SKM-1 treated with dmso at 0.1 percent for 144 hours (cell line): Measurements from ENCODE around the gene PNLIPRP3.

ENCODE experiments used
- DNase-seq: peaks from one replicate; lab custom pipeline; 2025; ENCODE audit not compliant: unreplicated experiment; lab: John Stamatoyannopoulos, UW

The PNLIPRP3 gene

DNA sequence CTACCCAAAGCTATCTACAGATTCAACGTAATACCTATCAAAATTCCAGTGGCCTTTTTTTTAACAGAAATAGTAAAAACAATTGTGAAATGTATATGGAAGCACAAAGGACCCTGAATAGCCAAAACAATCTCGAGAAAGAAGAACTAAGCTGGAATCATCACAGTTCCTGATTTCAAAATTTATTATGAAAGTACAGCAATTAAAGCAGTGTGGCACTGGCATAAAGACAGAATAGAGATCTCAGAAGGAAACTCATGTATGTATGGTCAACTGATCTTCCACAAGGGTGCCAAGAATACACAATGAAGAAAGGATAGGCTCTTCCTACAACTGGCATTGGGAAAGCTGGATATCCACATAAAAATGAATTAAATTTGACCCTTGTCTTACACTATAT, 23.2 kb downstream of the PNLIPRP3 start:
- no peak for DNase-seq

DNA sequence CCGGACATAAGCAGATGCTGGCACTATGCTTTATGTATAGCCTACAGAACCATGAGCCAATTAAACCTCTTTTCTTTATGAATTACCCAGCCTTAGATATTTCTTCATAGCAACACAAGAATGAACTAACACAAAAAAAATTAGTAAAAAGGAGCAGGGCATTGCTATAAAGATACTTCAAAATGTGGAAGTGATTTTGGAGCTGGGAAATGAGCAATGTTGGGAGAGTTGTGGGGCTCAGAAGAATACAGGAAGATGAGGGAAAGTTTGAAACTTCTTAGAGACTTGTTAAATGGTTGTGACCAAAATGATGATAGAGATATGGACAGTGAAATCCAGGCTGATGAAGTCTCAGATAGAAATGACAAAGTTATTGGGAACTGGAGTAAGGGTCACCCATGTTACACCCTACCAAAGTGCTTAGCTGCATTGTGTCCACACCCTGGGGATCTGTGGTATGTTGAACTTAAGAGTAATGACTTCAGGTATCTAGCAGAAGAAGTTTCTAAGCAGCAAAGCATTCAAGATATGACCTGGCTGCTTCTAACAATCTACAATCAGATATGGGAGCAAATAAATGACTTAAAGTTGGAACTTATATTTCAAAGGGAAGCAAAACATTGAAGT, 24.2 kb downstream of the PNLIPRP3 start:
- DNase-seq = no peak

DNA sequence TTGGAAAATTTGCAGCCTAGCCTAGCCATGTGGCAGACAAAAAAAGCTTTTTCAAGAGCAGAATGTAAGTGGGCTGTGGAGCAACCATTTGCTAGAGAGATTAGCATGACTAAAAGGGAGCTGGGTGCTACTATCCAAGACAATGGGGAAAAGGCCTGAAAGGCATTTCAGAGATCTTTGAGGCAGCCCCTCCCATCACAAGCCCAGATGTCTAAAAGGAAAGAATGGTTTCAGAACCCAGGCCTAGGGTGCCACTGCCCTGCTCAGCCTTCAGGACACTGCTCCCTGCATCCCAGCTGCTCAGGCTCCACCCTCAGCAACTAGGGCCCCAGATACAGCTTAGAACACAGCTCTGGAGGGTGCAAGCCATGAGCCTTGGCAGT, 24.7 kb downstream of the PNLIPRP3 start:
- DNase-seq = no peak

DNA sequence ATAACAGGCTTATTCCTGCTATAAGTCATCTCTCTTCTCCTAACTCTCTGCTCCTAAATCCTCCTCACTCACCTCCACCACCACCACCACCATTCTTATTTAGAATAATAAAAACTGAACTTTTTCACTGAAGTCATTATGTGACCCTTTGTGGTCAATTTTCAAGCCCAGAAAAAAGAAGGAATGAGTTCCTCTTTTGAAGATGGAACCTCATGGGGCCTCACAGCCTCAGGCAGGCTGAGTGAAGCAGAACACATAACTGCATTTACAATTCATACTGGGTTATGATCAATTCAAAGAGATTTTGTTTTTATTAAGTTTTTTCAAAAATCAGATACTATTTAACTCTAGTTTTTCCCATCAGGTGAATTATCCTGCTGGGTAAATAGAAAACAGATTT, 29.8 kb downstream of the PNLIPRP3 start:
- peak; percentile 50 for DNase-seq

DNA sequence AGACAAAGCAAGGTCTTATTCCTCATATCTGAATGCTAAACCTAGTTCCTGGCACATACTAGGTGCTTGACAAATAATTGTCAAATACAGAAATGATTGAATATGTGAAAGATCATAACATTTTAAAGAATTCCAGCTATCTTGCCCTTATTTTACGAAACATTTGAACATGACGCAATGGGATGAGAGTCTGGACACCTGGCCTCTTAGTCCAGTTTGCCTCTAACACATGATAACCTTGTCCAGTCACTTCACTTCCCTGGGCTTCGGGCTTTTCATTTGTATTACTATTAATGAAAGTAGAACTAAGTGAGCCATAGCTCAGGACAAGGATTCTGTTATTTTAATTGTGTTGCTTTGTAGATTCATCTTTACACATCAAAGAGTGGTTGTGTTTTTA, 32.6 kb downstream of the PNLIPRP3 start:
- DNase-seq = no peak

DNA sequence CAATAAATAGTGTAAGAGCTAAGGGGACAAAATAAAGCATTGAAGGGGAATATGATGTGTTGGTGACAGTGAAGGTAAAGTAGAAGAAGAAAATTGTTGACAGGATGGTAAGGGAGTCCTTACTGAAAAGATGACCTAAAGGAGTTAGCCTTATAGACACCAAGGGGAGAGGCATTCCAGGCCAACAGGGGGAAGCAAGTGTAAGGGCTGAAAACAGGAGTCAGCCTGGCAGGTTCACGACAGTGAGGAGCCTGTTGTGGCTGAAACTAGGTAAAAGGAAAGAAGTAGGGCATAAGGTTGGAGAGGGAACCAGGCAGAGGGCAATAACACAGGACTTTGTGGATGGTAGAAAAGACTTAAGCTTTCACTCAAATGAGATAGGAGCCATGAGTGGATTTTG, 34.0 kb downstream of the PNLIPRP3 start:
- DNase-seq = no peak

DNA sequence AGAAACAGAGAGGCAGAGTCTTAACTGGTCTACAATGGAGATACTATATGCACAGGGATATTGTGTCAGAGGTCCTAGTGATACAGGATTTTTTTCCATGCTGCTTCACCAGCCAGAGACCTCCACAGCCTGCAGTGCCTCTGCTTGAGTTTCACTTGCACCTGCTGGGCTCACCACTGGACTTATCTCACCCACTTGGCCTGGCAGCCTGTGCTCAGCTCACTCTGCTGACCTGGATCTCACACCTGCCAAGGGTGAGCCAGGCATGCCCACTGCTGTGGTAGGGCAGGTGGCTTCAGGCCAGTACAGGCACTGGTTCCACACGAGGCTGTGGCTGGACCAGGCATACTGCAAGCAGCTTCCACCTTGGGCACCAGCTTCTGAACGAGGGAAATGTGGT, 36.6 kb downstream of the PNLIPRP3 start:
- DNase-seq = no peak

DNA sequence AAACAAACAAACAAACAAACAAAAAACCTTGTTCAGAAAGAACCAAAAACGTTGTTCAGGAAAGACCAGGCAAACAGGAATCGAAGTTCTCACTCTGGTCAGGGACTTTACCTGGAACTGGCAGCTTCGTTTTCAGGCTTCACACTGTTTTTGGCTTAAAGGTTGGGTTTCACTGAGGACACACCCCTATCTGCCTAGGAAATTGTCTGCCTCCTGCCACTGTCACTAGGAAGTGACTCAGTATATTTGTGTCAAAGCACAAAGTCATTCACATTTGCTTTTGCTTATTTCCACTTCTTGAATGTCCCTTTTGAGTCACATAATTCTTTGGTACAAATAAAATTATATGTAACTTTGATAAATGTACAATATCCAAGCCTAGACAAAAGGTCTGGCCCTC, 37.9 kb downstream of the PNLIPRP3 start:
- no peak for DNase-seq

DNA sequence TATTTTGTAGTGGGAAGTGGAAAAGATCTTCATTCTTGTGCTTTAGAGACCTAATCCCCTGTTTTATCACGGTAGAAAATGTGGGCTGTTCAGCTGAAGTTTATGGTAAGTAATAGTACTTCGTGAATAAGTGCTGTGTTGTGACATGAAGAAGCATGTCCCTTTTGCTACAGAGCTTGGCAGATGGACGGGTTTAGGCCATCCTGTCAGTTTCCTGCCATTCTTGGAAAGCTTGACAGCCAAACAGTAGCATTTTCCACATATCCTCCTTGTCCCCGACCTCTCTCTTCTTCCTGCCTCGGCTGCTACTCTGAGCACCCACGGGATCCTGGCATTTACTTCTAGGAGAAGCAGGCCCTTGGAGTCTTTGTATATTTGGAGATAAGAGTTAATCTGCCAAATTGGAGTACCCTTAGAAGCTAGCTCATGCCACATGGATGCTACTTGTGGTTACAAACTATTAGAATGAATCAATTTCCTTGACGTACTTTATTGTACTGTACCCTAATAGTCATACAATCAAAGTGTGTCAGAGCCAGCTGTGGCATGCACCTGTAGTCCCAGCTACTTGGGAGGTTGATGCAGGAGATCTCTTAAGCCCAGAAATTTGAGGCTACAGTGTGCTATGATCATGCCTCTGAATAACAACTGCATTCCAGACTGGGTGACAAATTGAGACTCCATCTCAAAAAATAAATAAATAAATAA, 39.2 kb downstream of the PNLIPRP3 start:
- DNase-seq = no peak

DNA sequence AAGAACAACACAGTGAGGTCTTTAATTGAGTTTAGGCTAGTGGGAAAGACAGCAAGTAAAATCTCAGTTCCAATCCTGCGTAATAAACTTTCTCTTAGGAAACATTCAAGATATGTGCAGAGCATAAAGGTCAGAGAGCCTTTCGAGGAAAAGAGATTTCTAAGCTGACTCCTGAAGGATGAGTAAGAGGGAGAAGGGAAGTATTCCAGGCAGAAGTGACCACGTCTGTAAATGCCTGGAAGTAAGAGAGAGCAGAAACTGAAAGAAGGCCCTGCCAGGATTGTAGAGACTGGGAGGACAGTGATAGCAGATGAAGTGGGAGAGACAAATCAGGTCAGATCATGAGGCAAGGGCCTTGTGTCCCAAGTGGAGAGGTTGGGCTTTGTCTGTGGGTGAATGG, 41.8 kb downstream of the PNLIPRP3 start:
- no peak for DNase-seq

DNA sequence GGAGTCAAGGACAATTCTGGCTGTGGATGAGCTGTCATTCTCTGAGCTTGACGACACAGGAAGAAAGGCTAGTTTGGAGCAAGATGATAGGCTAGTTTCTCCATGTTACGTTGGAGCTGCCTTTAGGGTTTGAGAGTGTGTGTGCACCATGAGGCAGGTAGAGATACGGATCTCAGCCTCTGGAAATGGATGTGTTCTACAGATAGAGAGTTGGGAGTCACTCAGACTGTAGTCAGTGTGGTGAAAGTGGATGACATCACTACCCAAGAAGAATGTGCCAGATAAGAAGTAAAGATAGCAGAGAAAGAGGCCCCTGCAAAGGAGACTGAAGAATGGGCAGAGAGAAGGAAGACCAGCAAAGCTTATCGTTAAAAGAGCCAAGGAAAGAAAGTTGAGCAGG, 42.4 kb downstream of the PNLIPRP3 start:
- no peak for DNase-seq

DNA sequence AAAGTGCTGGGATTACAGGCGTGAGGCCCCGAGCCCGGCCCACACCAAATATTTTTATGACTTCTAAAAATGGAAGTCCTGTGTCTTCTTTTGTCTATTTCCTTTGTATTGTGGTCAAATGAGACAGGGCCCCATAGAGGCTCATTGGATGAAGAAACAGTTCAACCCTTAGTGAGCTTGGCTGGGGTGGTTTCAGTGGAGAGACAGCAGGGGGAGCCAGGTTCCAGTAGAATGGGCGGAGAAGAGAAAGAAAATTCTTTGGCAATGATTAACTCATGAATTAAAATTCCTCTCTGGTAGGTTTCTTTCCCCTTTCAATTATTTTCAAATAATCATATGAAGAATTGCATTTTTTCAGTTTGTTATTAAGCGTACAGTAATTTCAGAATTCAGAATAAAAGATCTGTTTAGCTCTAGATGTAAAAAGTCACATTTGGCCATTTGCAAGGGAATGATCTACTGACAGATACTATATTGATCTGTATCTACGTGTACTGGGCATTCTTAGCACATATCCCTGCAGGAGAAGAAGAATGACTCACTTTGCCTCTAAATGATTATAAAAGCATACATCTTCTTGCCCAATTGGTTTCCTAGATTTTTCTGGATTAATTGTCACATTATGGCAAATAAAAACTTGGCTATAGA, 43.2 kb downstream of the PNLIPRP3 start:
- DNase-seq = peak; percentile 70

DNA sequence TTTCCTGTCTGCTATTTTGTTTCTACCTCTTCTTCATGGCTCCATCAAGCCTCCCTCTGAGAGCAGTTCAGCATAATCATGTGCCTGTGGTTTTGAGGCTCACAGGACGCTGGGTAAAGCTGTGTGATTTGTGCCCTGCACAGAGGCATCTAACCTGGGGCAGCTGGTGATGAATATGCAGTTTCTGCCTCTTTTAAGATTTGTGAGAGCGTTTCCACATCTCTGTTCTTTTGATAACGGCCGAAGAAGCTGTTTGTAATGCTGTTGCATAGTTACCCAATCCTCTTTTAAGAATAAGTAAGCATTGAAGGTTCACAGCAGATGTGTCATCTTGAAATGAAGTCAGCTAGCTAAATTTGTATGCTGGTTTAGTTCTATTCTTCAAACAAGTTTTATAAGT, 45.2 kb downstream of the PNLIPRP3 start:
- no peak for DNase-seq

DNA sequence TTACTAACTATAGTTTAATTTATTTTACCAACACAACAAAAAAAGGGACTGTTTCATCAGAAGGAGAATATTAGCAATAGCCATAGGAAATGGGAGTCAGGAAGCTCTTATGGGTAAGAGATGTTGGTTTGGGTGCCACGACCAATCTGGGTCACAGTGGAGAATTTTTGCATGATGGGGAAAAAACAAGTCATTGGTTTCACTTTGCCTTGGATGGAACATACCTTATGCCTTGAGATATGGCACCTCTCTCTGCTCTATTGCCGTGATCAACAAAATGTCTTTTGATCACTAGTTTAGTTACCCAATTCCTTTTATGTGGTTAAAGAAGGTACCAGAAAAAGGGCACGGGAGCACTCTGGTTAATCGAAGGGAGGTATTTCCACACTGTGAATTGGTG, 48.2 kb downstream of the PNLIPRP3 start:
- DNase-seq = no peak

DNA sequence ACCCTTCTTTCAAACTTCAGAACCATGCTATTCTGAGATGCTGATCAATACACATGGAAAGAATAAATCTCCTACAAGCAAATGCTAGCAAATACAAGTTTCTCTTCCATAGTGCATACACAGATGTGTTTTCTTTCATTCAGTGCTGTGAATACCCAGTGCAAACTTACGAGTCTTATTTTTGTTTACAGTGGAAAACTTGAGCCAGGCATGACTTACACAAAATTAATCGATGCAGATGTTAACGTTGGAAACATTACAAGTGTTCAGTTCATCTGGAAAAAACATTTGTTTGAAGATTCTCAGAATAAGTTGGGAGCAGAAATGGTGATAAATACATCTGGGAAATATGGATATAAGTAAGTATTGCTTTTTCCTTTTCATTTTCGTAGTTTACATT, 48.8 kb downstream of the PNLIPRP3 start:
- no peak for DNase-seq

DNA sequence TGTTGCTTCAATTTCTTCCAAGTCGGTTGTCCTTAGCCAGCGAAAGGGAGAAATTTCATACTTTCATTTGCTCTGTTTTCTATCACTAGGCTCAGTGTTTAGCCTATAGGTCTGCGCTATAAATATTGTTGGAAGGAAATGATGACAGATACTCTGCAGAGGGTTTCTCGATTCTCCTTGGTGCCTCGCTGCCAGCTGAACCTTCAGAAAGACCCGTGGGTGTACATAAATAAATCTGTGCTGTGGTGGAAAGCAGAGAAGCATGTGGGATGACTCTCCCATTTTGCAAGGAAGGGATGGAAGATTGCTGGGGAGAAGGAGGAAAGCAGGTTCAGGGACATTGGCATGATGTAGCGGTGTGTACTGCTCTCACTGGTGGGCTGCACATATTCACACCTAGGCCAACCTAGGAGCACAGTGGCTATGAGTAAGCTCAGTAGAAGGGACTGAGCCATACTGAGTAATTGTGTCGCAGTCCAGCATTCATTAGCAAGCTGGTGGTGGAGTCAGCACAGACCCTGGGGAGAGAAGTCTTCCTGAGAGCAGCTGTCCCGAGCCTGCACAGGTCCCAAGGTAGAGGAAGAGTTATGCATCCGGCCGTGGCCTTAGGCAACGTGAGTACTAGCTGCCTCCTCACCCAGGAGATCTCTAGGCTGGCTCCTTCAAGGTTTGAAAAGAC, 50.5 kb downstream of the PNLIPRP3 start:
- no peak for DNase-seq

DNA sequence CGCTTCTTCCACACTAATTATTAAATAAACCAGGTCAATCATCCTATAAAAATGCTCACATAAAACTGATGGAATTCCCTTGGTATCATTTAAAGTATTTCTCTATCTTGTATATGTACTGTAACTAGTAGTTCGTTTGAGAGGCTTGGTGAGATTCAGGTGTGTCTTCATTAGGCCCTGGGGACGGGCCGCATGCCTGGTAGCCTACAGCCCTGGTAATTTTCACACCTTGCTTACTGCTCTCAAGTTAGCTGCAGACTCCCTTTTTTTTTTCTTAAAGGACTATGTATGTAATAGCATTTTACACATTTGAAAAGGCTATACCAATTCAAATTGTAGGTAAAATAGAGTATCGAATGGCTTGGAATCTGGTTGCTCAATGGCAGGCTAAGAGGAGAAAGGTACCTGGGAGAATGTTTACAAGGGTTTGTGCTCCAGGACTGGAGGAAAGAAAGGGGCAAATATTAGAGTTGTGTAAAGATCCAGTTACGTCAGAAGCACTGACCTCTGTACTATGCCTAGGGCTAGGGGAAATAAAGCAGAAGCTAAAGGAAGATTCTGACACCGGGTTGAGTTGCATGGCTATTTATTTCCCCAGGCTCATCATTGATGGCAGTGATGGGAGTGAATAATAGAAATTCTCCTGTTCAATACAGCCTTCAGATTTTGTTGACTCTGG, 59.3 kb downstream of the PNLIPRP3 start:
- DNase-seq = no peak

DNA sequence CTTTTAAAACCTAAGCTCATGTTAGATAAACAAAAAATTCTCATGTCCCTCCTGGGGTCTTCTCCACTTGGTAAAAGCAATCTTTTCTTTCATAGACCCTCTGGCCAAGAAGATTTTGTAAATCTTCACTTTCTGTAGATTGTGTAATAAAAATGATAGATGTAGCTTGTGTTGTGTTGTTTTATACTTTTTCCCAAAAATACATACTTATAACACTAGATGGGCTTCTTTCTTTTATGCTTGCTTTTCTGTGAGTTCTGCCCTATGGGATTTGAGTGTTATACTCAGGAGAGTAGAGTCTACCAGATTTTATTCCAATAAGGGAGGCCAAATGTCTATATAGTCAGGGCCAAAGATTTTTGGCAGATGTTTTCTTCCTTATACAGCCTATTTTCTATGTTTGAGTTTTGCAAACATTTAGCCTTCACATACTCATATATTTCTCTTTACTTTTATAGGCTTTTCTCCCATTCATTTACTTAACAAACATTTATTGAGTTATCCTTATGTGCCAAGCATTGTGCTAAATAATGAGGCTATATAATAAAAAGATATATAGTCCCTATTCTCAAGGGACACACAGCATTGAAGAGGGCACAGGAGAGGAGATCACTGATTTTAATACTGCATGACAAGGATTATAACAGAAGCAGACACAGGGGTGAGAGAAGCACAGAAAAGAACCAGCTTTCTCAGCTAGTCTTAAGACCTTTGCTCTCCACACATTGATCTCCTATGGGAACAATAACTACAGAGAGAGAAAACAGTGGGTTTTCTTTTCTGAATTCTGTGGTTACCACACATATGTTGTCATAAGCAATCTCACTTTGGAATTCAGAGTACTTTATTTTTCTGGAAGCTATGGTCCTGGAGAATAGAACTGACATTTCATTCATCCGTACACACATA, 60.1 kb downstream of the PNLIPRP3 start:
- no peak for DNase-seq

DNA sequence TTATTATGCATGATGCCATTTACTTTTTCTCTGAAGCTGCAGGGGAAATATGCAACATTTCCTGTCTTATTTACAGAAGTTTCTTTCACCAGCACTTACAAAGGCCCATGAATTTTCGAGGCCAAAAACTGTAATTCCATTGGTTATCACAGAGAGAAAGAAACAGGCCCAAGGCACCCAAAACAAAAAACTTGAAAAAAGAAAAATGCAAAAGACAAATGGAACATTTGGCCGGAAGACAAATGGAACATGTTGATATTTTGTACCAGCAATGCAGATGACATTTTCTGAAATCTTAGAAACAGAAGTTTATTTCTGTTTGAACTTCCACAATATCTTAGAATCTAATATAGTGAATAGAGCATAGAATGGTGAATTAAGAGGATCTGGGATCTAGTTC, 61.8 kb downstream of the PNLIPRP3 start:
- DNase-seq = no peak

DNA sequence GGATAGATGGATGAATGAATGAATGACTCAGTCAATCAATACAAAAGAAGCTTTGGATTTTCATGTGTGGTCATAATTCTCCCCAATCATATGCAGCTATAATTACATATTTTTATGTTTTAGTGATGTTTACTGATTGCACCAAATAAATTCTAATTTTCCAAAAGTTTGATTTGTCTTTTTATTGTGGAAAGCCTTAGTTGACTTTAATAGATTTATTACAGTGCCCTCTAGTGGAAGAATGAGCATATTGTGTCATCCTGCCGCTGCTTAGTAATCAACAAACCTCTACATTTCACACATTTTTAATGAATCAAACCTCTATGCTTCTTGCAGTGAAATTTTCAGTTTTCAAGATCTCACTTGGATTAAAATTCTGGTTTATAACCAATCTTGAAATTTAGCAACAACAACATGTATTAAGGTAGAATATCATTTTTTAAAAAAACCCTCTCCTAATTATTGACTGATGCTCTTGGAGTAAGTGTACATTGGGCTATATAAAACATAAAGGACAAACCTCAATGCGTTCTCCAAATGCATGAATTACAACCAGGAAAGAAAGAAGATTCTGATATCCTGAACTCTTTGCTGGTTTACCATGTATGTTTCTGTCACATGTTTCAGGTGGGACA, 62.5 kb downstream of the PNLIPRP3 start:
- peak; percentile 25 for DNase-seq
